ENCODE data around the gene PEAK1.

The PEAK1 gene

DNA sequence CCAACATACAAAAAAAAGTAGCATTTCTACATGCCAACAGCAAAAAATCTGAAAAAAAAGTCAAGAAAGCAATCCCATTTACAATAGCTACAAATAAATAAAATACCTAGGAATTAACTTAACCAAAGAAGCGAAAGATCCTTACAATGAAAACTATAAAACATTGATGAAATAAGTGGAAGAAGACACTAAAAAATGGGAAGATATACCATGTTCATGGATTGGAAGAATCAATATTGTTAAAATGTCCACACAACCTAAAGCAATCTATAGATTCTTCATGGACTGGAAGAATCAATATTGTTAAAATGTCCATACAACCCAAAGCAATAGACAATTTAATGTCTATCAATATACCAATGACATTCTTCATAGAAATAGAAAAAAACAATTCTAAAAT is 21.0 kb downstream of the PEAK1 start:
- no peak for DNase-seq

DNA sequence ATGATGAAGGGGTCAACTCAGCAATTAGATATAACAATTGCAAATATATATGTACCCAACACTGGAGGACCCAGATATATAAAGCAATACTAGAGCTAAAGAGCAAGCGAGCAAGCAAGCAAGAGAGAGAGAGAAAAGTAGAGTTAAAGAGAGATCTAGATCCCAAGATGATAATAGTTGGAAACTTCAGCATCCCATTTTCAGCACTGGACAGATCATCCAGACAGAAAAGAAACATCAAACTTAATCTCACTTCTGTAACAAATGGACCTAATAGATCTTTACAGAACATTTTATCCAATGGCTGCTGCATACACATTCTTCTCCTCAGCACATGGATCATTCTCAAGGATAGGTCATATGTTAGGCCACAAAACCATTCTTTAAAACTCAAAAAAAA is 23.2 kb downstream of the PEAK1 start:
- DNase-seq, result no peak

- DNase-seq, result no peak
Measured at GRCh38 chr15:77395013-77395774, 24.7 kb downstream of the PEAK1 start.

DNA sequence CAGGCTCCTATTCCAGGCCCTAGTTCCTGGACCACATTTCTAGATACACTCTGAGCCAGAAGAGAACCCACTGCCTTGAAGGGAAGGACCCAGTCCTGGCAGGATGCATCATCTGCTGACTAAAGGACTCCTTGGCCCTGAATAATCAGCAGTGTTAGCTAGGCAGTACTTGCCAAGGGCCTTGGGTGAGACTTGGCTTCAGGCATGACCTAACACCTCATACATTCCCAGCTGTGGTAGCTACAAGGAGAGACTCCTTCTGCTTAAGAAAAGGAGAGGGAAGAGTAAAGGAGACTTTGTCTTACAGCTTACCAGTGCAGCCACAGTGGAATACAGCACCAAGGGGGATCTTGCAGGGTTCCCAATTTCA is 26.4 kb downstream of the PEAK1 start:
- DNase-seq, result no peak

DNA sequence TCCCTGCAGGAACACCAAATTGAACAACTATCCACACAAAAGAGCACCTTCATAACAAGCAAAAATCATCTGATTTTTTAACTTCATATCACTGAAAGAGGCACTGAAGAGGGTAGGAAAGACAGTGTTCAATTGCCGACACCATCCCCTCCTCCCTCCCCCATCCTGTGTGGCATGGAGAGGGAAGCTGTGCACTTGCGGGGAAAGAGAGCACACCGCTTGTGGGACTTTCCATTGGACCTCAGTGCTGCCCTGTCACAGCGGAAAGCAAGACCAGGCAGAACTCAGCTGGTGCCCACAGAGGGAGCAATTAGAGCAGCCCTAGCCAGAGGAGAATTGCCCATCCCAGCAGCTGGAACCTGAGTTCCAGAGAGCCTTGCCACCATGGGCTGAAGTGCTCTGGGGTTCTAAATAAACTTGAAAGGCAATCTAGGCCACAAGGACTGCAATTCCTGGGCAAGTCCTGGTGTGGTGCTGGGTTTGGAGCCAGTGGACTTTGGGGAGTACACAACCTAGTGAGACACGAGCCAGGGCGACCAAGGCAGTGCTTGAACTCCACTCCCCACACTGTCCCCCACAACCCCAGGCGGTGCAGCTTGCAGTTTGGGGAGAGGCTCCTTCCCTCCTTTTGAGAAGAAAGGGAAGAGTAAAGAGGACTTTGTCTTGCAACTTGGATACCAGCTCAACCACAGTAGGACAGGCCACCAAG is 27.0 kb downstream of the PEAK1 start:
- no peak for DNase-seq

- no peak for DNase-seq
Measured at GRCh38 chr15:77391372-77391951, 28.4 kb downstream of the PEAK1 start.

DNA sequence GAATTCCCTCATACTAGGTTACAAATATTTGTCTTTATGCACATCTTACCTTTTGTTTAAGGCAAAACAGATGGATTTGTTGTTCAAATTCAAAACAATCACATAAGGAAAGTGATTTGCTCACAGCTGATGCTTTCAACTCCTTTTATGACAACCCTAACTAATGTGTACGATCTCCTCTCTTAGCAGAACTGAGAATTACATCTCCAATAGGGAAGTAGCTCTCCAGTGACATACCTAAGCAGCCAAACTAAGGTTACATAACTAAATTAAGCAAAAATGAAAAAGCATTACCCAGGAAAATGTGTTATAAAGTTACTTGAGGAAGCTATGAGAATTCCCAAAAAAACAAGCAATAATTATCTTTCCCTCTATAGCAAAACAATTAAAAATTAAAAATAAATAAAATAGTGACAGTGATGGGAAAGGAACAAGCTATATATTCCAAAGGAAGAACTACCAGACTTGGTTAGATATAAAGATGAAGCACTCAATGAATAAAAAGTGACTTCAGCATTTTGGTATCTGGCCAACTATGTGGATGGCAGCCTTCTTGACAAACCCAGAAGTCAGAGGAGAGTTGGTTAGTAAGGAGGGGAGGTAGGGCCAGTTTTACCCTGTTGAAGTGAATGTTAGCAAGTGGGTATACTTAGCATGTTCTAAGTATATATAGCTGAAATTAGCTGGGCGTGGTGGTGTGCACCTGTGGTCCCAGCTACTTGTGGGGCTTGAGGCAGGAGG is 32.4 kb downstream of the PEAK1 start:
- peak; percentile 46 for DNase-seq

GRCh38 chr15:77386626-77387025 is 33.3 kb downstream of the PEAK1 start:
- no peak for DNase-seq

GRCh38 chr15:77384589-77385359 is 35.1 kb downstream of the PEAK1 start:
- peak; percentile 10 for DNase-seq

- DNase-seq, result no peak
Measured at GRCh38 chr15:77384086-77384485, 35.8 kb downstream of the PEAK1 start.

DNA sequence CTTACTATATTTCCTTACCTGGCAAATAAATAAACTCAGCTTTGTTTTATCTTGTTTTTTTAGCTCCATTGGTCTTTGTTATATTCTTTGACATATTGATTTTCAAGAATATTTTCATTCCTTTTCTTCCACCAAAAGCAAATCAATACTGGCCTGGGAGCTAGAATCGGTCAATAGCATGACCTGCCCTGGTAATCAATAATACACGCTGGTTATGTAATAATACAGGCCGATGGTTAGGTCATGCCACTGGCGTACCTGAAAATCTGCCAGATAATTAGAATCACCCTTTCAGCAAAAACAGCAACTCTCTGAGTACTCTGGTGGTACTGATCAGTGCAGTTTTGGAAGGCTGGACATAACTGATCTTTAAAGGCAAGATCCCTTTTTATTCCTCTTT is 39.9 kb downstream of the PEAK1 start:
- no peak for DNase-seq

GRCh38 chr15:77376770-77377169 is 43.1 kb downstream of the PEAK1 start:
- DNase-seq, result no peak

DNA sequence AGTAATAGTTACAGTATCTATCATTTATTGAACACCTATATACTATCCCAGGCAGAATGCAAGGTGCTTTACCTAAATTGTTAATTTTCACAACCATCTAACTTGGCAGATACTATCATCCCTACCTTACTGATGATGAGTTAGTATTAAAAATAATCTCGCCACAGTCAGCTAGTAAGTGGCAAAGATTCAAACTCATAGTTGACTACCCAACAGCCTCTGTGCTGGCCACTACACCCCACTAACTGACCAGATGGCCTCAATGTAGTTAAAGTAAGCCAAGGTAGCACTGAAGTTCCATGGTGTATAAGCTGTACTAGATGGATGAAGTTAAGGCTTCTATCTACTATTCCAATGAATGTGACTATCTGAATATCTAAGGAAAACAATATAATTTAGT is 44.8 kb downstream of the PEAK1 start:
- DNase-seq, result no peak

GRCh38 chr15:77373441-77373840 is 46.5 kb downstream of the PEAK1 start:
- no peak for DNase-seq

GRCh38 chr15:77371850-77372563 is 47.9 kb downstream of the PEAK1 start:
- DNase-seq, result peak; percentile 15

DNA sequence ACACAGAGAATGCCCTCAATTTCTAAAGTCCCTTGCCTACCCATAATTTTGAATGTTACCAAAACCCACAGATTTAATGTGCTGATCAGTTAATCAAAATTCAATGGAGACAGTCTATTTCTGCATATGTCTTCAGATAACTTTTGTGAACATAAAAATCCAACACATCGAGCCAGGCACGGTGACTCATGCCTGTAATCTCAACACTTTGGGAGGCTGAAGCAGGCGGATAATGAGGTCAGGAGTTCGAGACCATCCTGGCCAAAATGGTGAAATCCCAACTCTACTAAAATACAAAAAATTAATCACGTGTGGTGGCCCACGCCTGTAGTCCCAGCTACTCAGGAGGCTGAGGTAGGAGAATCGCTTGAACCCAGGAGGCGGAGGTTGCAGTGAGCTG is 49.3 kb downstream of the PEAK1 start:
- no peak for DNase-seq

- no peak for DNase-seq
Measured at GRCh38 chr15:77369168-77369567, 50.7 kb downstream of the PEAK1 start.

DNA sequence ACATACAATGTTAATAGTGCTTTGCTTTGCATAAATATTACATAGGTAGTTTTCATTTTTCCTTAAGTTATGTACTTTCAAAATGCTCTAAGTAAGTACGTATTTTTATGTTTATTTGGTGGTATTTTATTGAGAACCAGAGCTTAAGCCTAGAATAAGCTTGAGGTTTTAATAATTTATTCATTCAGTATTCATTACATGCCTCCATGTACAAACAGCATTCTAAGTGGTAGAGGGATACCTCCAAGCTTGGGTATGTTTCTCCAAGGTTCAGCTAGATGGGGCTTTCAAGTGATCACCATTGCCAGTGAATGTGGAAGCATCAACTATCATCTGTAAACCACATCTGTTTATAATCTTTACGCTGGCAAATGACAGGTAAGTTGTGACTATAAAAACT is 52.3 kb downstream of the PEAK1 start:
- no peak for DNase-seq

DNA sequence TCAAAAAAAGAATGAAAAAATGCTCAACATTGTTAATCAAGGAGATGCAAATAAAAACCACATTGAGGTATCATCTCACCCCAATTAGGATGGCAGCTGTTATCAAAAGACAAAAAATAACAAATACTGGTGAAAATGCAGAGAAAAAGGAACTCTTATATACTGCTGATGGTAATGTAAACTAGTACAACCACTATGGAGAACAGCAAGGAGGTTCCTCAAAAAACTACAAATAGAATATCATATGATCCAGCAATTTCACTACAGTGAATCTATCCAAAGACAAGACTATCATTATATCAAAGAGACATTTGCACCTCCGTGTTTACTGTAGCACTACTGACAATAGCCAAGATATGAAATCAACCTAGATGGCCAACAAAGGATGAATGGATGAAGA is 58.4 kb downstream of the PEAK1 start:
- peak; percentile 7 for DNase-seq

DNA sequence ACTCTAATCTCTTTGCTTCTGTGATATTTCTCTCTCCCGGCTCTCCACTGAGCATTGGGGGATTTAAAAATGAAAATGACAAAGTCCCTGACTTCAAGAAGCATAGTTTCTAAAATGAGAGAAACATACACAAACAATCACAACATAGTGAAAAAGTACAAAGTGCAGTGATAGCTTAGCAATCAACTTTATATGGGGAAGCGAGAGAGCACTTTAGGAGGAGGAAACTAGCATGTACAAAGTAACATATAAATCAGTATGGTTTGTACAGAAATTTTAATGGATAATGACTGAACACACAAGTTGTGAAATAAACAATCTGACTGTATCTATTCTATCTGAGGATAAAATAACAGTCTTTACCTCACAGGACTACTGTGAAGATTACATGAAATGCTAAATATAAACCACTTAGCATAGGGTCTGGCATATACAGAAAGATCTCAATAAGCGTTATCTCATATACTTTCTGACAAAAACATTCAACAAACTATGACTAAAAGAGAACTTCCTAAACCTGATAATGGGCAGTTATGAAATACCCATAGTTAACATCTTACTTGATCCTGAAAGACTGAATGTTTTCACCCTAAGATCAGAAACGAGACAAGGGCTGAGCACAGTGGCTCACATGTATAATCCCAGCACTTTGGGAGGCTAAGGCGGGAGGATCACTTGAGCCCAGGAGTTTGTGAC is 61.2 kb downstream of the PEAK1 start:
- no peak for DNase-seq

GRCh38 chr15:77356305-77356704 is 63.6 kb downstream of the PEAK1 start:
- no peak for DNase-seq
